Measurements from ENCODE around the gene BCL11A. TPM values are rescaled to one million over a fixed set of nuclear protein-coding genes. Genes with fewer than 3 reads are reported as not detected.

BCL11A gene
- total and polyA plus RNA-seq, 2 experiments from 2014 or later = 57.5 to 77.6 TPM

DNA sequence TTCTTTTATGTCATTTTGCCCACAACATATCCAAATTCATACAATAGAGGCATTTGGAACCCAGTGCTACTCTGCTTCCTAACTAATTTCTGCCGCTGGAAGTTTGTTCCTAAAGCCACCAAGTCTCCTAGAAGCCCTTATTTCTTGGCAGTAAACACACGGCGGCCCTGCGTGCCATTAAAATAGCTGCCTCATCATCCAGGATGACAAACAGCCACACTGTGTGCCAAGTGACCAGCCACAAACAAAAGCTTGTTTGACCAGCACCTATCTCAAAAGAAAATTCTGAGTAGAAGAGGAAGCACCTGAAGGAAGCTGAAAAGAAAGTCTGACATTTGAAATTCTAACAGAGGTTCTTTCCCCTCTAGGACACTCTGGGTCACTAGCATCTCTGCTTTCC is 64.2 kb downstream of the BCL11A start:
- H3K9me2 ChIP-seq (ENCODE audit: insufficient read depth) = no peaks in the 10 kb centered on the region
- H3K27me3 ChIP-seq (ENCODE audit: insufficient read depth) = no peaks in the 10 kb centered on the region
- no peak overlapping the region for H3K4me3 ChIP-seq
- H4K20me1 ChIP-seq (replicated peaks; ENCODE audit: insufficient read depth) = peaks cover 57% of the 10 kb centered on the region
- peaks cover 63% of the 10 kb centered on the region for H3K4me1 ChIP-seq (ENCODE audit: insufficient read depth)
- H3K4me1 Mint-ChIP-seq = peaks cover 68% of the 10 kb centered on the region
- 0 out of 3 replicates have a peak, but pooled peaks cover 5% of the 10 kb centered on the region for H3K36me3 Mint-ChIP-seq (ENCODE audit: low read depth)
- no peak overlapping the region for H3K27ac Mint-ChIP-seq
- no peak for DNase-seq (ENCODE audit: low spot score)
- no peak overlapping the region for H2AFZ ChIP-seq
- TF ChIP-seq, protein P1, sequence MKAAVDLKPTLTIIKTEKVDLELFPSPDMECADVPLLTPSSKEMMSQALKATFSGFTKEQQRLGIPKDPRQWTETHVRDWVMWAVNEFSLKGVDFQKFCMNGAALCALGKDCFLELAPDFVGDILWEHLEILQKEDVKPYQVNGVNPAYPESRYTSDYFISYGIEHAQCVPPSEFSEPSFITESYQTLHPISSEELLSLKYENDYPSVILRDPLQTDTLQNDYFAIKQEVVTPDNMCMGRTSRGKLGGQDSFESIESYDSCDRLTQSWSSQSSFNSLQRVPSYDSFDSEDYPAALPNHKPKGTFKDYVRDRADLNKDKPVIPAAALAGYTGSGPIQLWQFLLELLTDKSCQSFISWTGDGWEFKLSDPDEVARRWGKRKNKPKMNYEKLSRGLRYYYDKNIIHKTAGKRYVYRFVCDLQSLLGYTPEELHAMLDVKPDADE (IDR thresholded peaks at IDR 0.05) = no peak
- no peak for TF ChIP-seq STAT1 (IDR thresholded peaks at IDR 0.05; ENCODE audit: unreplicated experiment)
- no peak for TF ChIP-seq ZNF331 (CRISPR knock-in tag; IDR thresholded peaks at IDR 0.05; ENCODE audit: low read depth)
- no peak for TF ChIP-seq CTCF (conservative IDR thresholded peaks at IDR 0.05; ENCODE audit: low read depth in 2 of 2)
- no peak for TF ChIP-seq JUNB (IDR thresholded peaks at IDR 0.05; ENCODE audit: unreplicated experiment)
- TF ChIP-seq EZH2phosphoT487 (IDR thresholded peaks at IDR 0.05; ENCODE audit: unreplicated experiment) = no peak
- no peak for TF ChIP-seq NANOG (IDR thresholded peaks at IDR 0.05; ENCODE audit: borderline replicate concordance)
- TF ChIP-seq REST (IDR thresholded peaks at IDR 0.05; ENCODE audit: unreplicated experiment) = no peak
- TF ChIP-seq ZNF114 (CRISPR knock-in tag; IDR thresholded peaks at IDR 0.05) = no peak
- no peak for TF ChIP-seq EZH2 (IDR thresholded peaks at IDR 0.05; ENCODE audit: low read depth, unreplicated experiment)
- TF ChIP-seq, protein P2, sequence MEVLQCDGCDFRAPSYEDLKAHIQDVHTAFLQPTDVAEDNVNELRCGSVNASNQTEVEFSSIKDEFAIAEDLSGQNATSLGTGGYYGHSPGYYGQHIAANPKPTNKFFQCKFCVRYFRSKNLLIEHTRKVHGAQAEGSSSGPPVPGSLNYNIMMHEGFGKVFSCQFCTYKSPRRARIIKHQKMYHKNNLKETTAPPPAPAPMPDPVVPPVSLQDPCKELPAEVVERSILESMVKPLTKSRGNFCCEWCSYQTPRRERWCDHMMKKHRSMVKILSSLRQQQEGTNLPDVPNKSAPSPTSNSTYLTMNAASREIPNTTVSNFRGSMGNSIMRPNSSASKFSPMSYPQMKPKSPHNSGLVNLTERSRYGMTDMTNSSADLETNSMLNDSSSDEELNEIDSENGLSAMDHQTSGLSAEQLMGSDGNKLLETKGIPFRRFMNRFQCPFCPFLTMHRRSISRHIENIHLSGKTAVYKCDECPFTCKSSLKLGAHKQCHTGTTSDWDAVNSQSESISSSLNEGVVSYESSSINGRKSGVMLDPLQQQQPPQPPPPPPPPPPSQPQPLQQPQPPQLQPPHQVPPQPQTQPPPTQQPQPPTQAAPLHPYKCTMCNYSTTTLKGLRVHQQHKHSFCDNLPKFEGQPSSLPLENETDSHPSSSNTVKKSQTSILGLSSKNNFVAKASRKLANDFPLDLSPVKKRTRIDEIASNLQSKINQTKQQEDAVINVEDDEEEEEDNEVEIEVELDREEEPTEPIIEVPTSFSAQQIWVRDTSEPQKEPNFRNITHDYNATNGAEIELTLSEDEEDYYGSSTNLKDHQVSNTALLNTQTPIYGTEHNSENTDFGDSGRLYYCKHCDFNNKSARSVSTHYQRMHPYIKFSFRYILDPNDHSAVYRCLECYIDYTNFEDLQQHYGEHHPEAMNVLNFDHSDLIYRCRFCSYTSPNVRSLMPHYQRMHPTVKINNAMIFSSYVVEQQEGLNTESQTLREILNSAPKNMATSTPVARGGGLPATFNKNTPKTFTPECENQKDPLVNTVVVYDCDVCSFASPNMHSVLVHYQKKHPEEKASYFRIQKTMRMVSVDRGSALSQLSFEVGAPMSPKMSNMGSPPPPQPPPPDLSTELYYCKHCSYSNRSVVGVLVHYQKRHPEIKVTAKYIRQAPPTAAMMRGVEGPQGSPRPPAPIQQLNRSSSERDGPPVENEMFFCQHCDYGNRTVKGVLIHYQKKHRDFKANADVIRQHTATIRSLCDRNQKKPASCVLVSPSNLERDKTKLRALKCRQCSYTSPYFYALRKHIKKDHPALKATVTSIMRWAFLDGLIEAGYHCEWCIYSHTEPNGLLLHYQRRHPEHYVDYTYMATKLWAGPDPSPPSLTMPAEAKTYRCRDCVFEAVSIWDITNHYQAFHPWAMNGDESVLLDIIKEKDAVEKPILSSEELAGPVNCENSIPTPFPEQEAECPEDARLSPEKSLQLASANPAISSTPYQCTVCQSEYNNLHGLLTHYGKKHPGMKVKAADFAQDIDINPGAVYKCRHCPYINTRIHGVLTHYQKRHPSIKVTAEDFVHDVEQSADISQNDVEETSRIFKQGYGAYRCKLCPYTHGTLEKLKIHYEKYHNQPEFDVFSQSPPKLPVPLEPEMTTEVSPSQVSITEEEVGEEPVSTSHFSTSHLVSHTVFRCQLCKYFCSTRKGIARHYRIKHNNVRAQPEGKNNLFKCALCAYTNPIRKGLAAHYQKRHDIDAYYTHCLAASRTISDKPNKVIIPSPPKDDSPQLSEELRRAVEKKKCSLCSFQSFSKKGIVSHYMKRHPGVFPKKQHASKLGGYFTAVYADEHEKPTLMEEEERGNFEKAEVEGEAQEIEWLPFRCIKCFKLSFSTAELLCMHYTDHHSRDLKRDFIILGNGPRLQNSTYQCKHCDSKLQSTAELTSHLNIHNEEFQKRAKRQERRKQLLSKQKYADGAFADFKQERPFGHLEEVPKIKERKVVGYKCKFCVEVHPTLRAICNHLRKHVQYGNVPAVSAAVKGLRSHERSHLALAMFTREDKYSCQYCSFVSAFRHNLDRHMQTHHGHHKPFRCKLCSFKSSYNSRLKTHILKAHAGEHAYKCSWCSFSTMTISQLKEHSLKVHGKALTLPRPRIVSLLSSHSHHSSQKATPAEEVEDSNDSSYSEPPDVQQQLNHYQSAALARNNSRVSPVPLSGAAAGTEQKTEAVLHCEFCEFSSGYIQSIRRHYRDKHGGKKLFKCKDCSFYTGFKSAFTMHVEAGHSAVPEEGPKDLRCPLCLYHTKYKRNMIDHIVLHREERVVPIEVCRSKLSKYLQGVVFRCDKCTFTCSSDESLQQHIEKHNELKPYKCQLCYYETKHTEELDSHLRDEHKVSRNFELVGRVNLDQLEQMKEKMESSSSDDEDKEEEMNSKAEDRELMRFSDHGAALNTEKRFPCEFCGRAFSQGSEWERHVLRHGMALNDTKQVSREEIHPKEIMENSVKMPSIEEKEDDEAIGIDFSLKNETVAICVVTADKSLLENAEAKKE (CRISPR knock-in tag; IDR thresholded peaks at IDR 0.05) = no peak
- no peak for TF ChIP-seq CREB1 (CRISPR knock-in tag; IDR thresholded peaks at IDR 0.05; ENCODE audit: low read depth)
- no peak for TF ChIP-seq POLR2AphosphoS5 (IDR thresholded peaks at IDR 0.05; ENCODE audit: low read depth)
- no peaks in the 10 kb centered on the region for H3K9me3 Mint-ChIP-seq
- no peaks in the 10 kb centered on the region for H3F3A ChIP-seq (replicated peaks; ENCODE audit: low read depth)
- peaks cover 4% of the 10 kb centered on the region; the same call in 1 of the 2 replicates for H3K36me3 ChIP-seq (ENCODE audit: insufficient read depth)
- H3K79me2 ChIP-seq (replicated peaks; ENCODE audit: insufficient read depth) = peaks cover 97% of the 10 kb centered on the region
- no peak for ATAC-seq
- no peak overlapping the region for H3K27ac ChIP-seq (ENCODE audit: low read depth)
- H3K4me3 Mint-ChIP-seq = no peak overlapping the region
- H3K4me2 ChIP-seq = no peak overlapping the region; the same call in 1 of the 2 replicates
- H3K27me3 Mint-ChIP-seq (ENCODE audit: insufficient read depth, low read depth, poor library complexity) = peaks cover 12% of the 10 kb centered on the region

All from GM23338 (cell line).